ENCODE data around the gene RAB31.

Gene RAB31

DNA sequence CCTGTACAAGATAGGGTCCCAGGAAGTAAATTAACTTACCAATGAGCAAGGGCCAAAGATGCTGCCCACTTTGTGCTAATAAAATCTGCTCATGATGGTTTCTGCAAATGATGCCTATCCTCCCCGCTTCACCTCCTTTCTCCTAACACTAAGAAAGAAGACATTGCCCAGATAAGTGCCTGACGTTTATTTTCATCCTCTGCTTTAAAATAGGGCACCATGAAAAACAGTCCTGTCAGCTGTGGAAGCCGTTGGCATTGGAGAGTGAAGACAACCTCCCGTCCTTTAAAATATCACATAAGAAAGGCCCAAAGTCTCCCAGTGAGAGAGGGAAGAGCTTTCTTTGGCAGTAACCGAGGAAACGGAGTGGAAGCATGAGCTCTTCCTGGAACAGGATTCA, 176.0 kb downstream of the RAB31 start:
- Histone ChIP-seq H3K9ac (ENCODE audit: low read length) (no peak overlapping the region), H3K79me2 (ENCODE audit: insufficient read depth, low read length) (no peaks in the 10 kb centered on the region), H3K4me2 (ENCODE audit: low read length) (no peak overlapping the region), H3F3A (ENCODE audit: insufficient read depth, low read length) (no peaks in the 10 kb centered on the region), H3K27ac (ENCODE audit: low read depth, low read length, poor library complexity, severe bottlenecking) (no peak overlapping the region), H3K9me2 (ENCODE audit: low read depth, low read length) (no peaks in the 10 kb centered on the region), H4K20me1 (ENCODE audit: insufficient read depth, low read length) (no peaks in the 10 kb centered on the region), H2AFZ (ENCODE audit: low read length) (no peak overlapping the region), H3K4me3 (ENCODE audit: low read depth, low read length, poor library complexity, severe bottlenecking) (no peak overlapping the region), H3K27me3 (ENCODE audit: insufficient read depth, low read length) (peaks cover 8% of the 10 kb centered on the region), H3K9me3 (ENCODE audit: low read length) (no peaks in the 10 kb centered on the region), H3K4me1 (ENCODE audit: insufficient read depth, low read length, severe bottlenecking) (no peaks in the 10 kb centered on the region), H3K36me3 (ENCODE audit: insufficient read depth, low read length) (no peaks in the 10 kb centered on the region)
- no peak for TF ChIP-seq EZH2 (IDR thresholded peaks at IDR 0.05; ENCODE audit: borderline replicate concordance, low read length)
- TF ChIP-seq, protein P1, sequence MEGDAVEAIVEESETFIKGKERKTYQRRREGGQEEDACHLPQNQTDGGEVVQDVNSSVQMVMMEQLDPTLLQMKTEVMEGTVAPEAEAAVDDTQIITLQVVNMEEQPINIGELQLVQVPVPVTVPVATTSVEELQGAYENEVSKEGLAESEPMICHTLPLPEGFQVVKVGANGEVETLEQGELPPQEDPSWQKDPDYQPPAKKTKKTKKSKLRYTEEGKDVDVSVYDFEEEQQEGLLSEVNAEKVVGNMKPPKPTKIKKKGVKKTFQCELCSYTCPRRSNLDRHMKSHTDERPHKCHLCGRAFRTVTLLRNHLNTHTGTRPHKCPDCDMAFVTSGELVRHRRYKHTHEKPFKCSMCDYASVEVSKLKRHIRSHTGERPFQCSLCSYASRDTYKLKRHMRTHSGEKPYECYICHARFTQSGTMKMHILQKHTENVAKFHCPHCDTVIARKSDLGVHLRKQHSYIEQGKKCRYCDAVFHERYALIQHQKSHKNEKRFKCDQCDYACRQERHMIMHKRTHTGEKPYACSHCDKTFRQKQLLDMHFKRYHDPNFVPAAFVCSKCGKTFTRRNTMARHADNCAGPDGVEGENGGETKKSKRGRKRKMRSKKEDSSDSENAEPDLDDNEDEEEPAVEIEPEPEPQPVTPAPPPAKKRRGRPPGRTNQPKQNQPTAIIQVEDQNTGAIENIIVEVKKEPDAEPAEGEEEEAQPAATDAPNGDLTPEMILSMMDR (IDR thresholded peaks at IDR 0.05; ENCODE audit: low read length) = no peak

DNA sequence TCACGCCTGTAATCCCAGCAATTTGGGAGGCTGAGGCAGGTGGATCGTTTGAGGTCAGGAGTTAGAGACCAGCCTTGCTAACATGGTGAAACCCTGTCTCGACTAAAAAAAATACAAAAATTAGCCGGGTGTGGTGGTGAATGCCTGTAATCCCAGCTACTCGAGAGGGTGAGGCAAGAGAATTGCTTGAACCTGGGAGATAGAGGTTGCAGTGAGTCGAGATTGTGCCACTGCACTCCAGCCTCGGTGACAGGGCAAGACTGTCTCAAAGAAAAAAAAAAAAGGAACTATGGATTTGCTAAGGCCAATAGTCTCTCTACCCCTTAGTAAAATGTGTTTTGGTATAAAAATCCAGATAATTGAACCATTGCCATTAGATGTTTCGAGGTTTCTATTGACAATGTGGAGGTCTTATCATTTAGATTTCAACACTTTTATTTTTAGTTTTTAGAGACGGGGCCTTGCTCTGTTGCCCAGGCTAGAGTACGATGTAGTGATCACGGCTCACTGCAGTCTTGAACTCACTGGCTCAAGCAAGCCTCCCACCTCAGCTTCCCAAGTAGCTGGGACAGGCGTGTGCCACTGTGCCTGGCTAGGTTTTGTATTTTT, 176.5 kb downstream of the RAB31 start:
- Histone ChIP-seq H3K9me2 (ENCODE audit: low read depth, low read length) (no peaks in the 10 kb centered on the region), H4K20me1 (ENCODE audit: insufficient read depth, low read length) (no peaks in the 10 kb centered on the region), H3K9ac (ENCODE audit: low read length) (no peak overlapping the region), H3K4me3 (ENCODE audit: low read depth, low read length, poor library complexity, severe bottlenecking) (no peak overlapping the region), H3K4me1 (ENCODE audit: insufficient read depth, low read length, severe bottlenecking) (no peaks in the 10 kb centered on the region), H3K27ac (ENCODE audit: low read depth, low read length, poor library complexity, severe bottlenecking) (no peak overlapping the region), H2AFZ (ENCODE audit: low read length) (no peak overlapping the region), H3K79me2 (ENCODE audit: insufficient read depth, low read length) (no peaks in the 10 kb centered on the region), H3K36me3 (ENCODE audit: insufficient read depth, low read length) (no peaks in the 10 kb centered on the region), H3K4me2 (ENCODE audit: low read length) (no peak overlapping the region), H3K9me3 (ENCODE audit: low read length) (no peaks in the 10 kb centered on the region), H3K27me3 (ENCODE audit: insufficient read depth, low read length) (peaks cover 8% of the 10 kb centered on the region), H3F3A (ENCODE audit: insufficient read depth, low read length) (no peaks in the 10 kb centered on the region)
- TF ChIP-seq, protein P1 (IDR thresholded peaks at IDR 0.05; ENCODE audit: low read length) = no peak
- no peak for TF ChIP-seq EZH2 (IDR thresholded peaks at IDR 0.05; ENCODE audit: borderline replicate concordance, low read length)

DNA sequence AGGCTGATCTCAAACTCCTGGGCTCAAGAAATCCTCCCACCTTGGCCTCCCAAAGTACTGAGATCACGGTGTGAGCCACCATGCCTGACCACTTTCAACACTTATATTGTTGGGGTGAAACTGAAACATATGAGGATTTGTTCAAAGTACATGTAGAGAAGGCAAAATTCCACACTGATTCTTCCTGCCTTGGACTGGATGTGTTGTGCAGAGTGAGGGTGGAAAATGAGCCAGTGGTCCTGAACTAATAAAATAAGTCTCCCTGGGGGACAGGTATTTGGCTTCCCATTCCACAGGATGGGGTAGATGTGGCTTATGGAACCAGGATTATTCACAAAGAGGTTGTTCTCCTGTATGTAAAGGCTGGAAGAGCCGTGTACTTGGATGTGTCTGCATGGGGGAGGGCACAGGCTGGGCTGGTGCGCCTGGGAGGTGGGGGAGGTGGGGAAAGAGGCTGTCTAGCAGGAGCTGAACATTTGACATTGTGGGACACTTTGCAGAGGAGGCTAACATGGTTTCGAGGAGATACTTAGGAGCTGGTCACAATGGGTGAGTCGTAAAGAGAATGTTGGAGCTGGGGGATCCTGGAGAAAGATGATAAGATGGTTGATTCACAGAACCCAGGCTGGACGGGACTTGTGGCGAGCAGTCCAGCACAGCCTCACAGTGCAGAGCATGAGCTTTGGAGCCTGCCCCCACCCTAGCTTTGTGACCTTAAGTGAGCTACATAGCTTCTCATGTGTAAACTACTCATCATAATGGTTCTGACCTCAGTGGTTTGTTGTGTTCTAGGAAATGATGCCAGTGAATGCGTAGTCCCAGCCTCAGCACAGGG, 177.3 kb downstream of the RAB31 start, which contains the start of gene TXNDC2:
Gene TXNDC2 (plus strand): TSS at position 804 of the 835 bp plus-strand sequence. CDS start 708 bp downstream, outside the sequence.
- H2AFZ ChIP-seq (ENCODE audit: low read length) = no peak within 1 kb of the TSS

More for the DNA sequence above, 177.3 kb downstream of the RAB31 start, which contains the start of gene TXNDC2:
- H3K9ac ChIP-seq (ENCODE audit: low read length) = no peak within 1 kb of the TSS
- no peaks in the 10 kb centered on the region for H3K4me1 ChIP-seq (ENCODE audit: insufficient read depth, low read length, severe bottlenecking)
- H4K20me1 ChIP-seq (ENCODE audit: insufficient read depth, low read length) = no peaks in the 10 kb centered on the region
- H3K4me2 ChIP-seq (ENCODE audit: low read length) = no peak within 1 kb of the TSS
- no peaks in the 10 kb centered on the region for H3K9me3 ChIP-seq (ENCODE audit: low read length)
- no peak within 1 kb of the TSS for H3K27ac ChIP-seq (ENCODE audit: low read depth, low read length, poor library complexity, severe bottlenecking)
- peaks cover 8% of the 10 kb centered on the region for H3K27me3 ChIP-seq (ENCODE audit: insufficient read depth, low read length)
- no peaks in the 10 kb centered on the region for H3K9me2 ChIP-seq (ENCODE audit: low read depth, low read length)
- TF ChIP-seq, protein P1 (IDR thresholded peaks at IDR 0.05; ENCODE audit: low read length) = no peak
- TF ChIP-seq EZH2 (IDR thresholded peaks at IDR 0.05; ENCODE audit: borderline replicate concordance, low read length) = no peak
- no peaks in the 10 kb centered on the region for H3K79me2 ChIP-seq (ENCODE audit: insufficient read depth, low read length)
- no peaks in the 10 kb centered on the region for H3K36me3 ChIP-seq (ENCODE audit: insufficient read depth, low read length)
- H3K4me3 ChIP-seq (ENCODE audit: low read depth, low read length, poor library complexity, severe bottlenecking) = no peak within 1 kb of the TSS
- H3F3A ChIP-seq (ENCODE audit: insufficient read depth, low read length) = no peaks in the 10 kb centered on the region
